GM12878 (cell line): ENCODE measurements around the gene TCIRG1. TPM values are rescaled to one million over a fixed set of nuclear protein-coding genes. Genes with fewer than 3 reads are reported as not detected.
A peak's percentile ranks its signal among the peaks of the same experiment; 100 is the strongest.

Experiments used
- ATAC-seq: fragments of 200-7000 bp; cut with Tn5 transposase; 3 replicates; pipeline ENCODE4 v1.9.1; 2020; ENCODE audit warnings: mild to moderate bottlenecking, moderate library complexity
- BruUV-seq: library from RNA; stranded (reverse); fragments of 400-500 nt; replicated peaks from 2 replicates; lab custom pipeline; 2021; lab: Mats Ljungman, UMichigan
- CTCF ChIA-PET: fragments of 300-600 bp; sonication (Branson Sonifier 250); formaldehyde crosslinking; extraction: SDS; loops from one replicate; lab custom pipeline; 2021; ENCODE audit warnings: inconsistent platforms; lab: Yijun Ruan, JAX
- POLR2A ChIA-PET: fragments of 350-600 bp; formaldehyde crosslinking; extraction: SDS; loops from one replicate; lab custom pipeline; 2021; ENCODE audit warnings: inconsistent platforms; lab: Charles Lee
- RAD21 ChIA-PET: fragments of 300-600 bp; sonication (Branson Sonifier 250); formaldehyde crosslinking; loops from one replicate; lab custom pipeline; 2023; ENCODE audit warnings: antibody characterized with exemption; ENCODE audit not compliant: unreplicated experiment; lab: Charles Lee
- SMC1A ChIA-PET: fragments of 300-600 bp; sonication (Branson Sonifier 250); formaldehyde crosslinking; loops from one replicate; lab custom pipeline; 2023; ENCODE audit not compliant: unreplicated experiment, uncharacterized antibody; lab: Charles Lee
- DNase-seq: peaks from one replicate; pipeline ENCODE4 v3.0.0-alpha.2; 2011; ENCODE audit warnings: low read depth, low spot score
- FAIRE-seq: peaks from 3 replicates; lab custom pipeline; 2011; peaks lifted over from hg19 to GRCh38; lab: Jason Lieb, UNC
- H2AFZ ChIP-seq: 2 replicates; pipeline ENCODE4 v1.6.0; 2011; ENCODE audit warnings: low read depth, low read length, control low read depth; ENCODE audit not compliant: control insufficient read depth
- H3K27ac ChIP-seq: 2 replicates; pipeline ENCODE4 v1.5.1; 2011; ENCODE audit warnings: control low read depth; ENCODE audit not compliant: control insufficient read depth, insufficient read depth
- H3K27me3 ChIP-seq, 2 experiments: replicated peaks in 1 of 2; 2 replicates each; pipeline versions ENCODE4 v1.6.0 to v1.6.1; 2011; ENCODE audit warnings: low read length in 1 of 2; ENCODE audit not compliant: control insufficient read depth in 2 of 2, insufficient read depth in 2 of 2
- H3K36me3 ChIP-seq, 2 experiments: 2 replicates each; pipeline ENCODE4 v1.5.1; 2011; ENCODE audit warnings: low read length in 1 of 2; ENCODE audit not compliant: control insufficient read depth in 2 of 2, insufficient read depth in 2 of 2
- H3K4me1 ChIP-seq: 2 replicates; pipeline ENCODE4 v1.6.1; 2011; ENCODE audit warnings: mild to moderate bottlenecking, low read length, moderate library complexity, mixed read lengths; ENCODE audit not compliant: control insufficient read depth, insufficient read depth
- H3K4me2 ChIP-seq: 2 replicates; pipeline ENCODE4 v1.6.0; 2011; ENCODE audit warnings: control low read depth; ENCODE audit not compliant: control insufficient read depth, insufficient read depth
- H3K4me3 ChIP-seq: fragments of 200-600 bp; sonication (generic); 2 replicates; pipeline ENCODE4 v1.5.1; 2016
- H3K79me2 ChIP-seq: 2 replicates; pipeline ENCODE4 v1.6.0; 2011; ENCODE audit warnings: low read length; ENCODE audit not compliant: control insufficient read depth, insufficient read depth
- H3K9ac ChIP-seq: 2 replicates; pipeline ENCODE4 v1.8.0; 2011; ENCODE audit warnings: low read length, control low read depth, mixed read lengths; ENCODE audit not compliant: control insufficient read depth, insufficient read depth
- H3K9me3 ChIP-seq: replicated peaks from 3 replicates; pipeline ENCODE4 v1.5.1; 2011; ENCODE audit warnings: mild to moderate bottlenecking, low read length; ENCODE audit not compliant: control insufficient read depth, insufficient read depth
- H4K20me1 ChIP-seq: 2 replicates; pipeline ENCODE4 v1.6.0; 2011; ENCODE audit not compliant: control insufficient read depth, insufficient read depth
- CHD1 ChIP-seq: IDR thresholded peaks from 2 replicates; pipeline ENCODE4 v1.6.1; 2012; ENCODE audit warnings: low read depth, low read length, improper control_type of control experiment
- CUX1 ChIP-seq: IDR thresholded peaks from 2 replicates; pipeline ENCODE4 v1.6.1; 2012; ENCODE audit warnings: improper control_type of control experiment, low read depth, low read length; ENCODE audit not compliant: insufficient replicate concordance
- POLR2AphosphoS2 ChIP-seq: IDR thresholded peaks from 2 replicates; pipeline ENCODE4 v1.6.1; 2011; ENCODE audit warnings: low read depth, mild to moderate bottlenecking, low read length, improper control_type of control experiment, moderate library complexity
- REST ChIP-seq: IDR thresholded peaks from 2 replicates; pipeline ENCODE4 v1.6.1; 2012; ENCODE audit warnings: mild to moderate bottlenecking, low read depth, low read length
- TARDBP ChIP-seq: IDR thresholded peaks from 2 replicates; pipeline ENCODE4 v1.6.1; 2016; ENCODE audit warnings: borderline replicate concordance
- ZNF207 ChIP-seq: fragments of 450-650 bp; IDR thresholded peaks from 2 replicates; pipeline ENCODE4 v1.6.1; 2014; ENCODE audit warnings: antibody characterized with exemption, mild to moderate bottlenecking, borderline replicate concordance
- WGBS: methylation state at CpG from one replicate; pipeline ENCODE4 v1.1.6; 2016; ENCODE audit warnings: low lambda C conversion rate; ENCODE audit not compliant: insufficient replicate concordance, insufficient coverage; ENCODE audit errors: missing lambda C conversion rate; 5-methylcytosine and 5-hydroxymethylcytosine counted together
- in situ Hi-C: fragments of 300-500 bp; cut with MboI; formaldehyde crosslinking; loops from 9 replicates; pipeline ENCODE4 v1.14.3; 2018; ENCODE audit warnings: mixed read lengths
- intact Hi-C: fragments of 100-400 bp; cut with micrococcal nuclease; formaldehyde crosslinking; loops from one replicate; pipeline ENCODE4 v1.14.2; 2022; ENCODE audit not compliant: unreplicated experiment
- polyA plus RNA-seq, 11 experiments: library from polyadenylated mRNA; depleted of rRNA in 4 of 11; unstranded in 6 of 11; stranded (reverse) in 5 of 11; fragments of >200 nt; fragmentation: Nextera tagmentation in 4 of 11; fragmentation: Illumina TruSeq in 1 of 11; extraction: Ambion mirVana in 4 of 11; extraction: Trizol in 1 of 11; gene quantifications; 1 replicate in 1 of 11; 2 replicates in 10 of 11; pipeline versions ENCODE4 v1.2.1 to v1.2.3, GENCODE V29; 2011 to 2016; ENCODE audit warnings: inconsistent platforms in 2 of 11, missing spikeins in 2 of 11, low read depth in 1 of 11
- total RNA-seq, 4 experiments: library from RNA; depleted of rRNA in 3 of 4; stranded (reverse); fragments of >200 nt in 3 of 4; fragmentation: Illumina TruSeq in 1 of 4; extraction: Trizol in 1 of 4; gene quantifications; 2 replicates each; pipeline versions ENCODE4 v1.2.1 to v1.2.3, GENCODE V29; 2013 to 2021

The TCIRG1 gene
- total and polyA plus RNA-seq, 10 of the 15 experiments (the other 5 are each of a cell fraction or from before 2014, with no cell fraction given): 0.76 to 218 (median 87.4) TPM

- Histone ChIP-seq H3K36me3 (peaks cover 14 to 22% of the 10 kb centered on the region in 2 experiments; a peak in 3 of 4 replicates), H3K27me3 (no peaks in the 10 kb centered on the region), H3K9ac (no peak overlapping the region), H4K20me1 (no peaks in the 10 kb centered on the region), H3K4me1 (no peaks in the 10 kb centered on the region), H3K79me2 (no peaks in the 10 kb centered on the region), H3K4me2 (no peak overlapping the region), H2AFZ (no peak overlapping the region), H3K9me3 (no peaks in the 10 kb centered on the region), H3K27ac (no peak overlapping the region), H3K4me3 (no peak overlapping the region)
- ATAC-seq (peak; percentile 13), FAIRE-seq (no peak), DNase-seq (no peak)
- ChIA-PET CTCF (no interaction called here), RAD21 (no interaction called here), SMC1A (no interaction called here), POLR2A (interaction anchor here (1.3 to 1.4 kb wide), 2 partner anchors 12 to 16 kb away, joined by 4 read pairs; no protein-coding TSS in a partner anchor)
- in situ Hi-C loops: no loop called here
- WGBS: 74% methylated on average over 9 of the region's 9 CpGs
- no TSS peak for BruUV-seq
- intact Hi-C loops: no loop called here
- TF ChIP-seq CUX1: no peak
- TF ChIP-seq POLR2AphosphoS2: peak; percentile 45; the same call in 1 of the 2 replicates
- no peak for TF ChIP-seq TARDBP
- TF ChIP-seq ZNF207: no peak
- TF ChIP-seq REST: no peak
- TF ChIP-seq CHD1: no peak
These were observed 14.3 kb downstream of the TCIRG1 start for GRCh38 chr11:68053117-68053516.
